ENCODE data around the gene MGAT3. TPM values are rescaled to one million over a fixed set of nuclear protein-coding genes. Genes with fewer than 3 reads are reported as not detected.

MGAT3 gene
- polyA plus RNA-seq, 3 donors: 0.03 TPM; not detected in 2

DNA sequence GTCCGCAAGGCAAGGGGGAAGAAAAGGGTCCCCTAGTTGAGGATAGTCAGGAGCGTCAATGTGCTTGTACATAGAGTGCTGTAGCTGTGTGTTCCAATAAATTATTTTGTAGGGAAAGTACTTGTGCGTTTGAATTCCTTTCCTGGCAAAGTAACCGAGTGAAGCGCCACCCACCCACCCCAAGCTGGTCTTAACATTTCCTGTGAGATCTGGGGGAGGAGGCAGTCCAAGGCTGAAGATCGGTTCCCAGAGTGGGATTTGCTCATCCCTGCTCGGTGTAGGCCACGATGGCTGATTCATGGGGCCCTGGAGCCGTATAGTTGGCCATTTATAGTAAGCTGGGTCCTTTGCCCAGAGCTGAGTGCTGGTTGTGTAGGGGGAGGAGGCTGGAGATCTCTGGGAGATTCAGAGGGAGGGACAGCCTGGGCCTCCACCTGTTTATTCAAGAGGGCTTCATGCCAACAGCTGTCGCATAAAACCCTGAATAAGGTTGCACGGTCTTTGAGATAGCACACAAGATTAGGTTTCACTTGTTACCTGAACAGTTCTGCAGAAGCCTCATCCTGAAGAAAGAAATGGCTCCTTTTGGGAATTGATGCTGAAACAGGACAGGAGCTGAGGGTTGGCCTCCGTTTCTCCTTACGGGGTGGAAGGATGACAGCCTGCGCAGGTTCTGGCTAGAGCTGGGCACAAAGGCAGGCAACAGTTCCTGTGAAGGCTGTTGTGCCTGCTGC is 65.9 kb downstream of the MGAT3 start:
- peaks cover 74% of the 10 kb centered on the region for H3K4me1 Mint-ChIP-seq
- H3K27ac Mint-ChIP-seq: peak overlapping the region; percentile 77 to 99 (median 97)
- H4K20me1 ChIP-seq (ENCODE audit: insufficient read depth, low read length): peaks cover 73% of the 10 kb centered on the region
- TF ChIP-seq, protein P1, sequence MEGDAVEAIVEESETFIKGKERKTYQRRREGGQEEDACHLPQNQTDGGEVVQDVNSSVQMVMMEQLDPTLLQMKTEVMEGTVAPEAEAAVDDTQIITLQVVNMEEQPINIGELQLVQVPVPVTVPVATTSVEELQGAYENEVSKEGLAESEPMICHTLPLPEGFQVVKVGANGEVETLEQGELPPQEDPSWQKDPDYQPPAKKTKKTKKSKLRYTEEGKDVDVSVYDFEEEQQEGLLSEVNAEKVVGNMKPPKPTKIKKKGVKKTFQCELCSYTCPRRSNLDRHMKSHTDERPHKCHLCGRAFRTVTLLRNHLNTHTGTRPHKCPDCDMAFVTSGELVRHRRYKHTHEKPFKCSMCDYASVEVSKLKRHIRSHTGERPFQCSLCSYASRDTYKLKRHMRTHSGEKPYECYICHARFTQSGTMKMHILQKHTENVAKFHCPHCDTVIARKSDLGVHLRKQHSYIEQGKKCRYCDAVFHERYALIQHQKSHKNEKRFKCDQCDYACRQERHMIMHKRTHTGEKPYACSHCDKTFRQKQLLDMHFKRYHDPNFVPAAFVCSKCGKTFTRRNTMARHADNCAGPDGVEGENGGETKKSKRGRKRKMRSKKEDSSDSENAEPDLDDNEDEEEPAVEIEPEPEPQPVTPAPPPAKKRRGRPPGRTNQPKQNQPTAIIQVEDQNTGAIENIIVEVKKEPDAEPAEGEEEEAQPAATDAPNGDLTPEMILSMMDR (IDR thresholded peaks at IDR 0.05): no peak
- H3K4me3 Mint-ChIP-seq: peak overlapping the region; percentile 90 to 92
- DNase-seq: no peak
- H3K36me3 Mint-ChIP-seq: peaks cover 36 to 60% of the 10 kb centered on the region in 2 donors
- no peak overlapping the region for H2AFZ ChIP-seq (ENCODE audit: insufficient read depth, low read depth, low read length, poor library complexity, severe bottlenecking)
- peak overlapping the region; percentile 27 to 45 for H3K27ac ChIP-seq (ENCODE audit: low read depth in 1 of 2, low read length in 2 of 2)
- peak overlapping the region in 1 of 3 experiments; percentile 96 for H3K4me3 ChIP-seq (replicated peaks in 1 of 3; ENCODE audit: low read depth in 2 of 3, low read length in 3 of 3)
- intact Hi-C loops (cut with micrococcal nuclease): loop anchor here (5.0 to 10.0 kb wide), 3 partner anchors 118 to 768 kb away; partner anchors contain the start of genes CBX7 (in 1 of the 2) and SUN2 (in 1 of the 2)
- WGBS (ENCODE audit: insufficient coverage): 49% methylated on average over 10 of the region's 14 CpGs
- H3K79me2 ChIP-seq (ENCODE audit: insufficient read depth, low read length): peaks cover 72% of the 10 kb centered on the region
- H3K9me3 Mint-ChIP-seq: no peaks in the 10 kb centered on the region
- peaks cover 37 to 52% of the 10 kb centered on the region in 2 donors for H3K36me3 ChIP-seq (replicated peaks in 1 of 2; ENCODE audit: control insufficient read depth in 1 of 2, insufficient read depth in 2 of 2, low read length in 2 of 2)
- peak overlapping the region; percentile 17 for H3K9ac ChIP-seq (ENCODE audit: insufficient read depth, low read length, poor library complexity, severe bottlenecking)
- no peaks in the 10 kb centered on the region for H3K9me3 ChIP-seq (replicated peaks in 1 of 2; ENCODE audit: control insufficient read depth in 1 of 2, insufficient read depth in 1 of 2, low read length in 2 of 2)
- no peaks in the 10 kb centered on the region for H3K27me3 ChIP-seq (ENCODE audit: control insufficient read depth in 2 of 2, insufficient read depth in 2 of 2, low read length in 2 of 2)
- peaks cover 0 to 7% (median 1%) of the 10 kb centered on the region in 3 donors for H3K27me3 Mint-ChIP-seq (ENCODE audit: low read depth in 3 of 3)
- H3K4me2 ChIP-seq (replicated peaks; ENCODE audit: extremely low read depth, low read length, poor library complexity, severe bottlenecking): peak overlapping the region; percentile 84
- H3K4me1 ChIP-seq (ENCODE audit: control insufficient read depth in 1 of 2, insufficient read depth in 2 of 2, low read length in 2 of 2): peaks cover 71 to 82% of the 10 kb centered on the region in 2 donors

DNA sequence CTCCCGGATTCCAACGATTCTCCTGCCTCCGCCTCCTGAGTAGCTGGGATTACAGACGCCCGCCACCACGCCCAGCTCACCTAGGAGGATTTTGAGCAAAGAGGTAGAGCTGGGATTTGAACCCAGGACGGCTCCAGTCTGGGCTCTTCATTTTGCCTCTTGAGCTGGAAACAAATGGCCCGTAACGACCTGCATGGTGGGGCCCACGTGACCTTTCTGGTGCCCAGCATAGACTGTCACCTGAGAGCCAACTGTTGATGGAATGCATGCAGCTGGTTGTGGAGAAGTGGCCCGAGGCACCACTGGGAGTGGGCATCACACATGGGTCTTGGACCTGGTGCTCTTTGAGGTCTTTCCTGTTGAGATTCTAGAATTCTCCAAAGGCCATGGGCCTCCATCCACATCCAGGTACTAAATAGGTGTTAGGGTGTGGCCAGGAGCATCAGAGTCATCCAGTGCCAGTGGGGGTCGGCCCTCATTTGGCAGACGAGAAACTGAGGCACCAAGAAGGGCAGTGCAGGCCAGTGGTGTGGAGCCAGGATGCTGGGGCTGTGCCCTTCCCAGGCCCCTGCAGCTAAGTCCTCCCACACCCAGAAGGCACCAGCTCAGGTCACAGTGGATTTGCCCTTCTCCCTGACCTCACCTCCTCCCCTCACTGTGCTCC is 67.4 kb downstream of the MGAT3 start:
- intact Hi-C loops (cut with micrococcal nuclease): loop anchor here (5.0 to 10.0 kb wide), 3 partner anchors 119 to 769 kb away; partner anchors contain the start of genes CBX7 (in 1 of the 2) and SUN2 (in 1 of the 2)

More for the DNA sequence above, 67.4 kb downstream of the MGAT3 start:
- WGBS (ENCODE audit: insufficient coverage): 88% methylated on average over 9 of the region's 13 CpGs
- H3K9ac ChIP-seq (ENCODE audit: insufficient read depth, low read length, poor library complexity, severe bottlenecking): no peak overlapping the region
- H3K27me3 ChIP-seq (ENCODE audit: control insufficient read depth in 2 of 2, insufficient read depth in 2 of 2, low read length in 2 of 2): no peaks in the 10 kb centered on the region
- Mint-ChIP-seq H3K27me3 (ENCODE audit: low read depth in 3 of 3) (peaks cover 0 to 7% (median 1%) of the 10 kb centered on the region in 3 donors), H3K36me3 (peaks cover 44 to 71% of the 10 kb centered on the region in 2 donors), H3K4me1 (peaks cover 72% of the 10 kb centered on the region), H3K27ac (peak overlapping the region in 5 of 7 donors; percentile 37 to 87 (median 77)), H3K4me3 (no peak overlapping the region), H3K9me3 (no peaks in the 10 kb centered on the region)
- no peak for DNase-seq
- peaks cover 47 to 65% of the 10 kb centered on the region in 2 donors for H3K36me3 ChIP-seq (replicated peaks in 1 of 2; ENCODE audit: control insufficient read depth in 1 of 2, insufficient read depth in 2 of 2, low read length in 2 of 2)
- no peak overlapping the region for H2AFZ ChIP-seq (ENCODE audit: insufficient read depth, low read depth, low read length, poor library complexity, severe bottlenecking)
- peaks cover 66 to 85% of the 10 kb centered on the region in 2 donors for H3K4me1 ChIP-seq (ENCODE audit: control insufficient read depth in 1 of 2, insufficient read depth in 2 of 2, low read length in 2 of 2)
- peak overlapping the region in 1 of 2 donors; percentile 69 for H3K27ac ChIP-seq (ENCODE audit: low read depth in 1 of 2, low read length in 2 of 2)
- peaks cover 88% of the 10 kb centered on the region for H4K20me1 ChIP-seq (ENCODE audit: insufficient read depth, low read length)
- TF ChIP-seq, protein P1 (IDR thresholded peaks at IDR 0.05): no peak
- H3K9me3 ChIP-seq (replicated peaks in 1 of 2; ENCODE audit: control insufficient read depth in 1 of 2, insufficient read depth in 1 of 2, low read length in 2 of 2): no peaks in the 10 kb centered on the region
- H3K79me2 ChIP-seq (ENCODE audit: insufficient read depth, low read length): peaks cover 72% of the 10 kb centered on the region
- no peak overlapping the region for H3K4me3 ChIP-seq (replicated peaks in 1 of 3; ENCODE audit: low read depth in 2 of 3, low read length in 3 of 3)
- no peak overlapping the region for H3K4me2 ChIP-seq (replicated peaks; ENCODE audit: extremely low read depth, low read length, poor library complexity, severe bottlenecking)
